GM12878 (cell line): ENCODE data around the gene GPR153. TPM values are rescaled to one million over a fixed set of nuclear protein-coding genes. Genes with fewer than 3 reads are reported as not detected.

Experiments
- ATAC-seq: fragments of 200-7000 bp; cut with Tn5 transposase; 3 replicates; pipeline ENCODE4 v1.9.1; 2020; ENCODE audit warnings: mild to moderate bottlenecking, moderate library complexity
- BruUV-seq: library from RNA; stranded (reverse); fragments of 400-500 nt; replicated peaks from 2 replicates; lab custom pipeline; 2021; lab: Mats Ljungman, UMichigan
- CTCF ChIA-PET: fragments of 300-600 bp; sonication (Branson Sonifier 250); formaldehyde crosslinking; extraction: SDS; loops from one replicate; lab custom pipeline; 2021; ENCODE audit warnings: inconsistent platforms; lab: Yijun Ruan, JAX
- POLR2A ChIA-PET: fragments of 350-600 bp; formaldehyde crosslinking; extraction: SDS; loops from one replicate; lab custom pipeline; 2021; ENCODE audit warnings: inconsistent platforms; lab: Charles Lee
- RAD21 ChIA-PET: fragments of 300-600 bp; sonication (Branson Sonifier 250); formaldehyde crosslinking; loops from one replicate; lab custom pipeline; 2023; ENCODE audit warnings: antibody characterized with exemption; ENCODE audit not compliant: unreplicated experiment; lab: Charles Lee
- SMC1A ChIA-PET: fragments of 300-600 bp; sonication (Branson Sonifier 250); formaldehyde crosslinking; loops from one replicate; lab custom pipeline; 2023; ENCODE audit not compliant: unreplicated experiment, uncharacterized antibody; lab: Charles Lee
- DNase-seq: peaks from one replicate; pipeline ENCODE4 v3.0.0-alpha.2; 2011; ENCODE audit warnings: low read depth, low spot score
- FAIRE-seq: peaks from 3 replicates; lab custom pipeline; 2011; peaks lifted over from hg19 to GRCh38; lab: Jason Lieb, UNC
- H2AFZ ChIP-seq: 2 replicates; pipeline ENCODE4 v1.6.0; 2011; ENCODE audit warnings: low read depth, low read length, control low read depth; ENCODE audit not compliant: control insufficient read depth
- H3K27ac ChIP-seq: 2 replicates; pipeline ENCODE4 v1.5.1; 2011; ENCODE audit warnings: control low read depth; ENCODE audit not compliant: control insufficient read depth, insufficient read depth
- H3K27me3 ChIP-seq, 2 experiments: replicated peaks in 1 of 2; 2 replicates each; pipeline versions ENCODE4 v1.6.0 to v1.6.1; 2011; ENCODE audit warnings: low read length in 1 of 2; ENCODE audit not compliant: control insufficient read depth in 2 of 2, insufficient read depth in 2 of 2
- H3K36me3 ChIP-seq, 2 experiments: 2 replicates each; pipeline ENCODE4 v1.5.1; 2011; ENCODE audit warnings: low read length in 1 of 2; ENCODE audit not compliant: control insufficient read depth in 2 of 2, insufficient read depth in 2 of 2
- H3K4me1 ChIP-seq: 2 replicates; pipeline ENCODE4 v1.6.1; 2011; ENCODE audit warnings: mild to moderate bottlenecking, low read length, moderate library complexity, mixed read lengths; ENCODE audit not compliant: control insufficient read depth, insufficient read depth
- H3K4me2 ChIP-seq: 2 replicates; pipeline ENCODE4 v1.6.0; 2011; ENCODE audit warnings: control low read depth; ENCODE audit not compliant: control insufficient read depth, insufficient read depth
- H3K4me3 ChIP-seq: fragments of 200-600 bp; sonication (generic); 2 replicates; pipeline ENCODE4 v1.5.1; 2016
- H3K79me2 ChIP-seq: 2 replicates; pipeline ENCODE4 v1.6.0; 2011; ENCODE audit warnings: low read length; ENCODE audit not compliant: control insufficient read depth, insufficient read depth
- H3K9ac ChIP-seq: 2 replicates; pipeline ENCODE4 v1.8.0; 2011; ENCODE audit warnings: low read length, control low read depth, mixed read lengths; ENCODE audit not compliant: control insufficient read depth, insufficient read depth
- H3K9me3 ChIP-seq: replicated peaks from 3 replicates; pipeline ENCODE4 v1.5.1; 2011; ENCODE audit warnings: mild to moderate bottlenecking, low read length; ENCODE audit not compliant: control insufficient read depth, insufficient read depth
- H4K20me1 ChIP-seq: 2 replicates; pipeline ENCODE4 v1.6.0; 2011; ENCODE audit not compliant: control insufficient read depth, insufficient read depth
- BRCA1 ChIP-seq: IDR thresholded peaks from 2 replicates; pipeline ENCODE4 v1.6.1; 2011; ENCODE audit warnings: low read depth, low read length, improper control_type of control experiment
- NFXL1 ChIP-seq: fragments of 450-650 bp; IDR thresholded peaks from 2 replicates; pipeline ENCODE4 v1.6.1; 2017; ENCODE audit warnings: antibody characterized with exemption, mild to moderate bottlenecking, borderline replicate concordance
- TCF3 ChIP-seq: IDR thresholded peaks from 2 replicates; pipeline ENCODE4 v1.6.1; 2012; ENCODE audit warnings: low read depth, mild to moderate bottlenecking, low read length, borderline replicate concordance; ENCODE audit not compliant: insufficient read depth
- ZBTB40 ChIP-seq: fragments of 450-650 bp; IDR thresholded peaks from 2 replicates; pipeline ENCODE4 v1.6.1; 2016; ENCODE audit warnings: mild to moderate bottlenecking, moderate library complexity, borderline replicate concordance
- whole genome bisulfite sequencing: methylation state at CpG from one replicate; pipeline ENCODE4 v1.1.6; 2016; ENCODE audit warnings: low lambda C conversion rate; ENCODE audit not compliant: insufficient replicate concordance, insufficient coverage; ENCODE audit errors: missing lambda C conversion rate; 5-methylcytosine and 5-hydroxymethylcytosine counted together
- in situ Hi-C: fragments of 300-500 bp; cut with MboI; formaldehyde crosslinking; loops from 9 replicates; pipeline ENCODE4 v1.14.3; 2018; ENCODE audit warnings: mixed read lengths
- intact Hi-C: fragments of 100-400 bp; cut with micrococcal nuclease; formaldehyde crosslinking; loops from one replicate; pipeline ENCODE4 v1.14.2; 2022; ENCODE audit not compliant: unreplicated experiment
- polyA plus RNA-seq, 11 experiments: library from polyadenylated mRNA; depleted of rRNA in 4 of 11; unstranded in 6 of 11; stranded (reverse) in 5 of 11; fragments of >200 nt; fragmentation: Nextera tagmentation in 4 of 11; fragmentation: Illumina TruSeq in 1 of 11; extraction: Ambion mirVana in 4 of 11; extraction: Trizol in 1 of 11; gene quantifications; 1 replicate in 1 of 11; 2 replicates in 10 of 11; pipeline versions ENCODE4 v1.2.1 to v1.2.3, GENCODE V29; 2011 to 2016; ENCODE audit warnings: inconsistent platforms in 2 of 11, missing spikeins in 2 of 11, low read depth in 1 of 11
- total RNA-seq, 4 experiments: library from RNA; depleted of rRNA in 3 of 4; stranded (reverse); fragments of >200 nt in 3 of 4; fragmentation: Illumina TruSeq in 1 of 4; extraction: Trizol in 1 of 4; gene quantifications; 2 replicates each; pipeline versions ENCODE4 v1.2.1 to v1.2.3, GENCODE V29; 2013 to 2021

Gene GPR153
- total and polyA plus RNA-seq, 10 of the 15 experiments (the other 5 are each of a cell fraction or from before 2014, with no cell fraction given), result 0.04 to 2.2 (median 0.54) TPM

- no peak overlapping the region for H3K9ac ChIP-seq
- SMC1A ChIA-PET, result no interaction called here
- no peaks in the 10 kb centered on the region for H4K20me1 ChIP-seq
- no peaks in the 10 kb centered on the region for H3K9me3 ChIP-seq
- intact Hi-C loops (no loop called here), in situ Hi-C loops (no loop called here)
- DNase-seq, result no peak
- no TSS peak for BruUV-seq
- TF ChIP-seq BRCA1, result no peak
- no peak for TF ChIP-seq ZBTB40
- CTCF ChIA-PET, result interaction anchor here (1.3 kb wide), 1 partner anchor 49 kb away, joined by 3 read pairs; no protein-coding TSS in a partner anchor
- RAD21 ChIA-PET, result no interaction called here
- POLR2A ChIA-PET, result no interaction called here
- H3K27me3 ChIP-seq, result no peaks in the 10 kb centered on the region
- H3K79me2 ChIP-seq, result no peaks in the 10 kb centered on the region
- H3K4me1 ChIP-seq, result peaks cover 4% of the 10 kb centered on the region; the same call in 1 of the 2 replicates
- ATAC-seq, result no peak
- WGBS, result 88% methylated on average over 8 of the region's 8 CpGs
- no peak overlapping the region for H2AFZ ChIP-seq
- H3K4me2 ChIP-seq, result no peak overlapping the region
- no peak overlapping the region for H3K4me3 ChIP-seq
- FAIRE-seq, result no peak
- H3K27ac ChIP-seq, result no peak overlapping the region
- peaks cover 3 to 10% of the 10 kb centered on the region in 2 experiments for H3K36me3 ChIP-seq
These were observed 37.6 kb upstream of the GPR153 start for GRCh38 chr1:6298530-6298929.

- no peak for FAIRE-seq
These were observed 35.0 kb upstream of the GPR153 start for GRCh38 chr1:6295910-6296309.

More at GRCh38 chr1:6295910-6296309, 35.0 kb upstream of the GPR153 start:
- Histone ChIP-seq H3K9ac (no peak overlapping the region), H3K4me1 (peaks cover 11% of the 10 kb centered on the region), H3K27ac (no peak overlapping the region), H3K36me3 (peaks cover 3 to 14% of the 10 kb centered on the region in 2 experiments), H3K9me3 (no peaks in the 10 kb centered on the region), H3K27me3 (no peaks in the 10 kb centered on the region), H3K4me3 (no peak overlapping the region), H4K20me1 (no peaks in the 10 kb centered on the region), H2AFZ (no peak overlapping the region), H3K4me2 (no peak overlapping the region), H3K79me2 (no peaks in the 10 kb centered on the region)
- intact Hi-C loops (no loop called here), in situ Hi-C loops (no loop called here)
- POLR2A ChIA-PET, result no interaction called here
- no peak for ATAC-seq
- TF ChIP-seq NFXL1, result no peak
- TF ChIP-seq TCF3, result no peak
- no TSS peak for BruUV-seq
- 94% methylated on average over 6 of the region's 6 CpGs for WGBS
- no peak for DNase-seq
- CTCF ChIA-PET, result no interaction called here
- SMC1A ChIA-PET, result no interaction called here
- RAD21 ChIA-PET, result no interaction called here
